ENCODE results near the gene CYP11A1. TPM values are rescaled to one million over a fixed set of nuclear protein-coding genes. Genes with fewer than 3 reads are reported as not detected.
A peak's percentile ranks its signal among the peaks of the same experiment; 100 is the strongest.
"Not testable (repeated sequence)": the region's sequence is repeated elsewhere in the genome, so short reads cannot be mapped to it uniquely, and the experiment has no call there.

CYP11A1 gene
- total RNA-seq, 1 donor, result 0.90 TPM

DNA sequence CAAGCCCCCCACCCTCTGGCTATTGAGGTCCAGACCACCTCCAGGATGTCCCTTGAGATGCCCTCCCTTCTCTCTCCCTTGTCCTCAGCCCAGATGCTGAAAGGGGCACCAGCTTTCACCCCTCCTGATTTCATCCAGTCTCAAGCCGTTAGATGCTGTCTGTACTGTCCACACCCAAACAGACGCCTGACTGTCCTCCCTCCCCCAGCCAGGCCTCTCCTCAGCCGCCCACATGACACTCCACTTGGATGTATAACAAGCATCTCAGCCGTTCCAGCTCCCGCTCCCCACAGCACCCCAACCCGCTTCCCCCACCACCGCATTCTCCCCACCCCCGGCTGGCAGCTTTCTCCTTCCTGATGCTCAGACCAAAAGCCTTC, 25.0 kb upstream of the CYP11A1 start:
- H3K4me3 ChIP-seq (ENCODE audit: low read depth, low read length), result no peak overlapping the region
- no peak for TF ChIP-seq CTCF (IDR thresholded peaks at IDR 0.05; ENCODE audit: insufficient read depth, low read length)
- DNase-seq (ENCODE audit: low read depth), result peak; percentile 32

DNA sequence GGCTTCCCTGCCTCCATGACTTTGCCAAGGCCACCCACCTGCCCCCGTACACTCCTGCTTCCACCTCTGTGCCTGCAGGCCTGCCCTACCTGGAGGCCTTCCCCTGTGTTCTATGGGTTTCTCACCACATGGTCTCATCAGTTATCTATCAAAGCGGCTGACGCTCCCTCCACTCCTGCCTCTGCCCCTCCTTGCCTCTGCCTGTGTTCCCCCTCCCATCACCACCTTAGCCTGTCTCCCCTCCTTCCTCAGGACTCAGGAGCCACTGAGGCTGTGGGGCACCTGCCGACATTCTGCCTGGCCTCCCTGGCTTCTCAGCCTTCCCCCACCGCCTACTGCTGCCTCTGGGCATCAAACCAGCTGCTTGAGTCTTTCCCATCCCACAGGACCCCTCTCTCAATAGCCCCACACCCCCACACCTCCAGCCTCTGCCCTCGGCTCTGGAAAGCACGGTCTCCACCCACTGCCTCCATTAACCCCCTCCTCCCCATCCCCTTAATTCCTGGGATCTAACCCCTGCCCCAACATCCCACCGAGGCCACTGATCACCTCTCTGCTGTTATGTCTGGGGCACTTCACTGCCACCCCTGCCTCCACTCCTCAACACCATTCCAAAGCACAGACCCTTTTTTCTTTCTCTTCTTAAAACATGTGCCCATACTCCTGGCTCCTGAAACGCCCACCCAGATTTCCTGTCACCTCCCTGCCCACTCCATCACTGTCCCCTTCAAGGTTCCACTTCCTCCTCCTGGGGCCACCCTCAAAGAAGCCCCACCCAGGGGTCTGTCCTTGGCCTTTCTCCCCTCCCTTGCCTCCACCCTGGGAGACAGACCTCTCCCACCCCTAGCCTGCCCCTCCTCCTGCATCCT, 24.4 kb upstream of the CYP11A1 start:
- no peak overlapping the region for H3K4me3 ChIP-seq (ENCODE audit: low read depth, low read length)
- no peak for DNase-seq (ENCODE audit: low read depth)
- no peak for TF ChIP-seq CTCF (IDR thresholded peaks at IDR 0.05; ENCODE audit: insufficient read depth, low read length)

DNA sequence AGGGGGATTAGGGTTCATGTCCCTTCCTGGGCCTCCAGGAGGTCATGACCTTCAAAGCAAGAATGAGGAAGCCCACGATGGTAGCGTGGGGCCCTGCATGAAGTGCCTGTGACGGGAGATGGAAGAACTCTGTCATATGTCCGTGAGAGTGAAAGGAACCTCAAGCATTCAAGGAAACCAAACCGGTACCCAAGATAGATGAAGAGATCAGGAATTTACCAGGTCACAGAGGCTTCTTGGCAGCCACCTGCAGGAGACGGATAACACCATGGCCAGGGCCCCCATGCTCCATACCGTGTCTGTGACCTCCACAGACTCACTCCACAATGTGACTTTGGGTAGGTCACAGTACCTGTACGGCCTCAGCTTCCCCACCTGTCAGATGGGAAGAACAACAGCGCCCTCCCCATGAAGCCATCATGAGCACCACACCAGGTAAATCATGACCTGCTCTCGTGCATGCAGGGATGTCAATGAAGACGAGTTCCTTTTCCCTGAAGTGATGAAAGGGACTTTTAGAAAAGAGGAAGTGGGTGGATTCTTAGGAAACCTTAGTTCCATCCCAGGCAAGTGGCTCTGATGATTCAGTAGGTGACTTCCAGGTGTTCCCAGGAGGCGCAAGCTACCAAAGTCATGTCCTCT, 23.3 kb upstream of the CYP11A1 start:
- H3K4me3 ChIP-seq (ENCODE audit: low read depth, low read length), result no peak overlapping the region
- no peak for DNase-seq (ENCODE audit: low read depth)
- no peak for TF ChIP-seq CTCF (IDR thresholded peaks at IDR 0.05; ENCODE audit: insufficient read depth, low read length)

DNA sequence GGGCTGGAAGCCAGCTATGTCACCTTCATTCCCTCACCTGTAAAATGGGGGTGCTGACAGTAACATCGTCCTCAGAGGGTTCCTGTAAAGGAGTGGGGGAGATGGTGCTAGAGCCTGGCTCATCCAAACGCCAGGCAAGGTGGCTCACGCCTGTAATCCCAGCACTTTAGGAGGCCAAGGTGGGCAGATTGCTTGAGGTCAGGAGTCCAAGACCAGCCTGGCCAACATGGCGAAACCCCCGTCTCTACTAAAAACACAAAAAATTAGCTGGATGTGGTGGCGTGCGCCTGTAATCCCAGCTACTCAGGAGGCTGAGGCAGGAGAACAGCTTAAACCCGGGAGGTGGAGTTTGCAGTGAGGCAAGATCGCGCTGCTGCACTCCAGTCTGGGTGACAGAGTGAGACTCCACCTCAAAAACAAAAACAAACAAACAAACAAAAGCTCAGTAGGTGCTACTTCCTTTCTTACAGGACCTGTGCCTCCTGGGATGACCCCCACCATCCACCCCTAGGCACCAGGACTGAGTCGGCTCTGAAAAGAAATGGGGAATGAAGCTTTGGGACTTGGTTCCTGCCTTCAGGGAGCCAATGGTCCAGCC, 22.7 kb upstream of the CYP11A1 start:
- not testable (repeated sequence) for DNase-seq (ENCODE audit: low read depth); H3K4me3 ChIP-seq (ENCODE audit: low read depth, low read length)

- DNase-seq (ENCODE audit: low read depth), result no peak
- TF ChIP-seq CTCF (IDR thresholded peaks at IDR 0.05; ENCODE audit: insufficient read depth, low read length), result no peak
- H3K4me3 ChIP-seq (ENCODE audit: low read depth, low read length), result no peak overlapping the region
Observed at GRCh38 chr15:74389241-74390048, 22.0 kb upstream of the CYP11A1 start.

DNA sequence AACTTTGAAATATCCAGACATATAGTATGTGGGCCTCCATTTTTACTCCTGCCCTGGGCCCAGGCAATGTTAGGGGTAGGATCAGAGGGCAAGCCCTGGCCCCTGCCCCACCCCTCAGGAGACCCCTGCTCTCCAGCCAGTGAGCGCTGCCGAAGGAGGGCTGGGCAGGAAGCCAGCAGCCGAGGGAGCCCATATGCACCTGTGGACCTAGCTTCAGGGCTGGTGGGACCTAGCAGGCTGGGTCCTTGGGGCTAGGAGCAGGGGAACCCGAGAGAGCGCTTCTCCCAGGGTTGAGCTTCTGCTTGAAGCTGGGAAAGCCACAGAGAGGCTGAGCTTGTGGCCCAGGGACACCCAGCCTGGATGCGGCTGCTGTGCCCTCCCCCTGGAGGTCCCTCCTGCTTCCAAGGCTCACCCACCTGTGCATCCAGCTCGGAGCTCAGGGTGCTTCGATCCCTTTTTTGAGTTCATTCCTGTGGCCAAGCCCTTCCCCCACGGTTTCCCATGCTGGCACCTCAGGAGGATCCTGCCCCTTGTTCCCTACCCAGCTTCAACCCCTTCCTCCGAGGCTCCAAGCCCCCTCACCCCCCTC, 21.0 kb upstream of the CYP11A1 start:
- no peak overlapping the region for H3K4me3 ChIP-seq (ENCODE audit: low read depth, low read length)
- DNase-seq (ENCODE audit: low read depth), result no peak
- TF ChIP-seq CTCF (IDR thresholded peaks at IDR 0.05; ENCODE audit: insufficient read depth, low read length), result no peak
